ENCODE measurements around the gene HSF4.
A peak's percentile ranks its signal among the peaks of the same experiment; 100 is the strongest.

Gene HSF4

DNA sequence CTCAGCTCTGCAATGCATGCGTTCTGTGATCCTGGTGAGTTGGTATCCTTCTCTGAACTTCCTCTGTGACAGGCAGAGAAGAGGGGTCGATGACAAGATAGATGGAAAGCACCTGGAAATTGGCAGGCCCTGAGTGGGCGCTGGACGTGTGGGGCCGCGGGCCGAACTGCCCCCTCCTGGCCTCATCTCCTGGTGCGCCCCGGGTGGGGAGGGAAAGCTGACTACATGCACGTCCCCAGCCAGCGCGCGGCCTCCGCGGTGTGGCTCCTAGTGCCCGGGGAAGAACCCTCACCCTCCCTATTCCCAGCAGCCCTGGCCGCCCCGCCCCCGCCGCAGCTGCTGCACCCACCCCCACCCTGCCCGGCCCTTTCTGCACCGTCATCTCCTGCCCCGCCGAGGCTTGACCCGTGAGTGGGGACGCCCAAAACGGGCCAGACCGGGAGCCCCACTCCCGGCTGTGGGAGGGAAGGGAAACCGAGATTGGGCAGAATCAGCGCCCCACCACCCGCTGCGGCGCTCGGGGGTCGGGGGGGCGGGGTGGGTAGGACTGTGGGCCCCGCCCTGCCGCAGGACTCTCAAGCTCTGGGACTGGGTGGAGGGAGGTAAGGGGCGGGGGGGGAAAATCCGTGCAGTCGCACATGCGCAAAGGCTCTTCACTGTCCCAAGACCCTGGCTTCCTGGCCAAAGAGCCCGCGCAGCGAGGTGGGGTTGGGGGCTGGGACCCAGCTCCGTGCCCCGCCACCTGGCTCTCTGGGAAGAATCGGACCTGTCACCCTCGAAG, 5.8 kb downstream of the HSF4 start, which contains the start of gene NOL3:
TSS of gene NOL3 (plus strand) at position 371 of the 781 bp plus-strand sequence.
- no peaks in the 10 kb centered on the region for H3K9me3 ChIP-seq (ENCODE audit: control insufficient read depth, insufficient read depth, low read depth, low read length)
- peaks cover 19% of the 10 kb centered on the region for H3K4me1 ChIP-seq (ENCODE audit: control insufficient read depth, insufficient read depth, low read length)

DNA sequence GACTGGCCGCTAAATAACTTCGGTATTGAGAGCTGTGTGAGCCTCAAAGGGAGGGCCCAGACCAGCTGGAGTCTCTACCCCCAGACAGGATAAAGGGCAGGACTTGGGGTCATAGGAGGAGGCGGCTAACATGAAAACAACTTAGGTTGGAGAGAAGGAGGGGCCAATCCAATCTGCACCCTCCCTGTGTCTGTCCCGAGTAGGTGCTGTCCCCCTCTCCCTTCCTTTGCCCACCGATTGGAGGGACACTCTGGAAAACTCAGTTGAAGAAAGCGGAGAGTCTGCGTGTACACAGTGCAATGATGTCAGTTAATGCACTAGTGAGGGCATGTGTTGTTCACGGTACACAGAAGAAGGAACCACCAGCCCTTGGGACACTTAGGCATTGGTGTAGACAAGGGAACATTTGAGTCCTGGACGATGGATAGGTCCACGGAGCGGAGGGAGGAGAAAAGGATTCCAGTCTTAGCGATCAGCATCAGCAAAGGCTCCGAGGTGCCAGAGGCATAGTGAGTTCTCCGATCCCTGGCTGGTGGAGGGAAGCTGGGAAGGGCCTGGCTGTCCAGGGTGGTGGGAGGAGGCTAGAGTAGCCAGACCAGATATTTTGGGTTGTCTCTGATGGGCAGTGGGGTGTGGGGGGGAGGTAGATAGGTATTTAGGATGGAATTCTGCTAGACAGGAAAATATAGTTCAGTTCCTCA, 6.6 kb downstream of the HSF4 start:
- H3K4me1 ChIP-seq (ENCODE audit: control insufficient read depth, insufficient read depth, low read length): peaks cover 17% of the 10 kb centered on the region
- peak overlapping the region; percentile 65 for H3K9ac ChIP-seq (ENCODE audit: low read length)
- peaks cover 87% of the 10 kb centered on the region for H3K27me3 ChIP-seq (ENCODE audit: control insufficient read depth, insufficient read depth, low read length)
- no peaks in the 10 kb centered on the region for H3K9me3 ChIP-seq (ENCODE audit: control insufficient read depth, insufficient read depth, low read depth, low read length)
- peak overlapping the region; percentile 79 for H3K4me3 ChIP-seq (ENCODE audit: low read depth, low read length)
- H3K36me3 ChIP-seq (ENCODE audit: control insufficient read depth, insufficient read depth, low read length): no peaks in the 10 kb centered on the region
- no peak overlapping the region; the same call in 1 of the 2 replicates for H3K27ac ChIP-seq (ENCODE audit: low read depth, low read length)

More for the DNA sequence above, 5.8 kb downstream of the HSF4 start, which contains the start of gene NOL3:
- Histone ChIP-seq H3K27me3 (ENCODE audit: control insufficient read depth, insufficient read depth, low read length) (peaks cover 87% of the 10 kb centered on the region), H3K36me3 (ENCODE audit: control insufficient read depth, insufficient read depth, low read length) (no peaks in the 10 kb centered on the region), H3K9ac (ENCODE audit: low read length) (peak within 1 kb of the TSS; percentile 65), H3K4me3 (ENCODE audit: low read depth, low read length) (peak within 1 kb of the TSS; percentile 79), H3K27ac (ENCODE audit: low read depth, low read length) (no peak within 1 kb of the TSS; the same call in 1 of the 2 replicates)

DNA sequence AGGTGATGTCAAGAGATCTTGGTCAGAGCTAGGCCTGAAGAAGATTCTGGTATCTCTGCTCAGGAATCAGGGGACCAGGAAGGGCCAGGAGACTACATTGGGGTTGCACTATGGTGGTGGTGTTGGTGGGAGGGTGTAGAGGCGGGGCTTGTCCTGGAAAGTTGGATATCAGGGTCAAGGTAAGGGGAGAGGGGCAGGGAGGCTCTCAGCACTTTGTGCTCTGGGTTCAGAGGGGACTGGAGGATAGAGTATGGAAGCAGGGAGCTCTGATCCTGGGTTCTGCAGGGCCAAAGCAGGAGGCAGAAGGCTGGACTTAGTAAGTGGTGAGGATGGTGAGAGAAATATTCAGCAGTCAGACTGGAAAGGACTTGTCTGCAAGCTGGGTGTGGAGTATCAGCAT, 8.8 kb downstream of the HSF4 start:
- peaks cover 20% of the 10 kb centered on the region for H3K4me1 ChIP-seq (ENCODE audit: control insufficient read depth, insufficient read depth, low read length)
- no peaks in the 10 kb centered on the region for H3K36me3 ChIP-seq (ENCODE audit: control insufficient read depth, insufficient read depth, low read length)
- no peak overlapping the region for H3K27ac ChIP-seq (ENCODE audit: low read depth, low read length)
- peak overlapping the region; percentile 66 for H3K4me3 ChIP-seq (ENCODE audit: low read depth, low read length)
- H3K27me3 ChIP-seq (ENCODE audit: control insufficient read depth, insufficient read depth, low read length): peaks cover 86% of the 10 kb centered on the region
- peak overlapping the region; percentile 14 for H3K9ac ChIP-seq (ENCODE audit: low read length)
- no peaks in the 10 kb centered on the region for H3K9me3 ChIP-seq (ENCODE audit: control insufficient read depth, insufficient read depth, low read depth, low read length)

DNA sequence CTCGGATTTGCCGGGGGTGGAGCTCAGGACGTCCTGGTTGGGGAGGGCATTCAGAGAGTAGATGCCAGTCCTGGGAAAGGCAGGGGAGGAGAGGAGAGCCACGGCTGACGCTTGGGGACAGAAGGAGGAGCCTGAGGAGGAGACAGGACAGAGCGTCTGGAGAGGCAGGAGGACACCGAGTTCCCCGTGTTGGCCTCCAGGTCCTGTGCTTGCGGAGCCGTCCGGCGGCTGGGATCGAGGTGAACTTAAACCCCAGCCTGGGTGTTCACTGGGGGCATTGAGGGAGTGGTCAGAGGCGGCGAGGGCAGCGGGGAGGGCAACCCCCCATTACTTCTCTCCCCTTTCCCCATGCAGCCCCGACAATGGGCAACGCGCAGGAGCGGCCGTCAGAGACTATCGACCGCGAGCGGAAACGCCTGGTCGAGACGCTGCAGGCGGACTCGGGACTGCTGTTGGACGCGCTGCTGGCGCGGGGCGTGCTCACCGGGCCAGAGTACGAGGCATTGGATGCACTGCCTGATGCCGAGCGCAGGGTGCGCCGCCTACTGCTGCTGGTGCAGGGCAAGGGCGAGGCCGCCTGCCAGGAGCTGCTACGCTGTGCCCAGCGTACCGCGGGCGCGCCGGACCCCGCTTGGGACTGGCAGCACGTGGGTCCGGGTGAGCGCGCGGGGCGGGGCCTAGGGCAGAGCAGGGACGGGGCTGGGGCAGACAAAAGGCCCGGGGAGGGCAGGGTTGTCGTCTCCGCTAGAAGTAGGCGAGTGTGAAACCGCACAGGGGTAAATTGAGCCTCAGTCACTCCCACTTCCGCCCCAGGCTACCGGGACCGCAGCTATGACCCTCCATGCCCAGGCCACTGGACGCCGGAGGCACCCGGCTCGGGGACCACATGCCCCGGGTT, 9.5 kb downstream of the HSF4 start:
- H3K27ac ChIP-seq (ENCODE audit: low read depth, low read length): no peak overlapping the region
- H3K27me3 ChIP-seq (ENCODE audit: control insufficient read depth, insufficient read depth, low read length): peaks cover 86% of the 10 kb centered on the region
- H3K4me1 ChIP-seq (ENCODE audit: control insufficient read depth, insufficient read depth, low read length): peaks cover 25% of the 10 kb centered on the region
- no peaks in the 10 kb centered on the region for H3K9me3 ChIP-seq (ENCODE audit: control insufficient read depth, insufficient read depth, low read depth, low read length)
- no peaks in the 10 kb centered on the region for H3K36me3 ChIP-seq (ENCODE audit: control insufficient read depth, insufficient read depth, low read length)
- peak overlapping the region; percentile 14 for H3K9ac ChIP-seq (ENCODE audit: low read length)
- peak overlapping the region; percentile 66 for H3K4me3 ChIP-seq (ENCODE audit: low read depth, low read length)

DNA sequence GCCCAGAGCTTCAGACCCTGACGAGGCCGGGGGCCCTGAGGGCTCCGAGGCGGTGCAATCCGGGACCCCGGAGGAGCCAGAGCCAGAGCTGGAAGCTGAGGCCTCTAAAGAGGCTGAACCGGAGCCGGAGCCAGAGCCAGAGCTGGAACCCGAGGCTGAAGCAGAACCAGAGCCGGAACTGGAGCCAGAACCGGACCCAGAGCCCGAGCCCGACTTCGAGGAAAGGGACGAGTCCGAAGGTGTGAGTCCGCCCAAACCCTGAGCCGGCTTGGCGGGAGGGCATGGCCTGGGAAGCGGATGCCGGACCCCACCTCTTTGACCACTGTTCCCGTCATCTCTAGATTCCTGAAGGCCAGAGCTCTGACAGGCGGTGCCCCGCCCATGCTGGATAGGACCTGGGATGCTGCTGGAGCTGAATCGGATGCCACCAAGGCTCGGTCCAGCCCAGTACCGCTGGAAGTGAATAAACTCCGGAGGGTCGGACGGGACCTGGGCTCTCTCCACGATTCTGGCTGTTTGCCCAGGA, 10.2 kb downstream of the HSF4 start:
- Histone ChIP-seq H3K27me3 (ENCODE audit: control insufficient read depth, insufficient read depth, low read length) (peaks cover 83% of the 10 kb centered on the region), H3K4me1 (ENCODE audit: control insufficient read depth, insufficient read depth, low read length) (peaks cover 25% of the 10 kb centered on the region), H3K36me3 (ENCODE audit: control insufficient read depth, insufficient read depth, low read length) (no peaks in the 10 kb centered on the region), H3K9ac (ENCODE audit: low read length) (no peak overlapping the region), H3K27ac (ENCODE audit: low read depth, low read length) (no peak overlapping the region), H3K9me3 (ENCODE audit: control insufficient read depth, insufficient read depth, low read depth, low read length) (no peaks in the 10 kb centered on the region), H3K4me3 (ENCODE audit: low read depth, low read length) (peak overlapping the region; percentile 66)

DNA sequence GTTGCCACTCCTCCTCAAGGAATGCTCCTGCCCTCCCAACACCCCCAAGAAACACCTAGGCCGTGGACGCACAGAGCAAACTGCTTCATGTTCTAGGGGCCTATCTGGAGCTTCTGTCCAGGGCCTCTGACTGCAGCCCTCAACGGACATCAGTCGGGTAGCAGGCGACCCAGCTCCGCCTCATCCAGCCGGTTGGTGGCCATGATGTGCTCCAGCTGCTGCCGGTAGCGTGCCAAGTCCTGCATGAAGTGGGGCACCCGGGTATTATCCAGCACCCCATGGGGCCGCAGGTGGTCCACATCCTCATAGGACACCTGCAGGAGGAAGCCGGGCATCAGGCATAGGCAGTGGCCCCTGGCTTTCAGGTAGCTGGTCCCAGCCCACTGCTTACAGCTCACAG, 12.1 kb downstream of the HSF4 start:
- Histone ChIP-seq H3K9me3 (ENCODE audit: control insufficient read depth, insufficient read depth, low read depth, low read length) (no peaks in the 10 kb centered on the region), H3K4me1 (ENCODE audit: control insufficient read depth, insufficient read depth, low read length) (peaks cover 19% of the 10 kb centered on the region), H3K36me3 (ENCODE audit: control insufficient read depth, insufficient read depth, low read length) (no peaks in the 10 kb centered on the region), H3K27ac (ENCODE audit: low read depth, low read length) (no peak overlapping the region), H3K4me3 (ENCODE audit: low read depth, low read length) (no peak overlapping the region), H3K9ac (ENCODE audit: low read length) (no peak overlapping the region), H3K27me3 (ENCODE audit: control insufficient read depth, insufficient read depth, low read length) (peaks cover 73% of the 10 kb centered on the region)

DNA sequence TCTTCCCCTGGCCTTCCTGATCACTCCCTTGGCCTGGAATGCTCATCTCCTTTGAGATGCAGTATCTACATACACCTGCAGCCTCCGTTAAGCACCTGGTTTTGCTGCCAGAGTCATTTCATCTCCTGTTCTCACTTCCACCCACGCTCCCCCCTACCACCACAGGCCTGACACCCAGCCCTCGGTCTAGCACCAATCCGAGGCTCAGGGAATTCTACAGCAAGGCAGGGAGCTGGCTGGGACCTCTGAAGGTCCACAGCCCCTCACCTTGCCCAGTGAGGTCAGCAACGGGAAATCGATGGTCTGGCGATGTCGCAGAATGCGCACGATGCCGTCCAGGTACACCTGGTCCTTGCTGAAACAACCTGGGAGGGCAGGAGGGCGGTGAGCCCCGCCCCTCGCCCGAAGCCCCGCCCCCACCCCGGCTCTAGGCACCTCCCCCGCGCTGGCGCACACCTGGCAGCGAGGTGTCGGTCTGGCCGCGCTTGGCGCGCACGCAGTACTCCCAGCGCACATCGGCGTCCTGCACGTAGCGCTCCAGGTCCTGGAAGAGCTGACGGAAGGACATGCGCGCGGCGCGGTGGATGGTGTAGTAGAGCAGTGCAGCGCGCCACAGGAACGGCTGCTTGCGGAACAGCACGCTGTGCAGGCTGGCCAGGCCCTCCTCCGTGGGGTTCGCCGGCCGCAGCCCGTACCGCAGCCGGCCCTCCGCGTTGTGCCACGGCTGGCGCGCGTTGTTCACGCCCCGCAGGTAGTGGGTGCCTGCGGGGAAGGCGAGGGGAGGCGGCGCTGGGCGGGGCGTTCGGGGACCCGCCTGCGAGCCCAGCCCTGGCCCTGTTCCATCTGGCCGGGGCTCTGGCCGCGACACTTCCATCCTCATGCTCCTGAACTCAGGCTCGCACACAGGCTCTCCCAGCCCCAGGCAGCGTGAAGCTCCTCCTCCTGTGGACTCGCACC, 13.5 kb downstream of the HSF4 start:
- H3K4me3 ChIP-seq (ENCODE audit: low read depth, low read length): peak overlapping the region; percentile 78
- H3K36me3 ChIP-seq (ENCODE audit: control insufficient read depth, insufficient read depth, low read length): no peaks in the 10 kb centered on the region
- H3K4me1 ChIP-seq (ENCODE audit: control insufficient read depth, insufficient read depth, low read length): peaks cover 24% of the 10 kb centered on the region
- peaks cover 62% of the 10 kb centered on the region for H3K27me3 ChIP-seq (ENCODE audit: control insufficient read depth, insufficient read depth, low read length)
- no peaks in the 10 kb centered on the region for H3K9me3 ChIP-seq (ENCODE audit: control insufficient read depth, insufficient read depth, low read depth, low read length)
- no peak overlapping the region for H3K27ac ChIP-seq (ENCODE audit: low read depth, low read length)
- H3K9ac ChIP-seq (ENCODE audit: low read length): peak overlapping the region; percentile 38

DNA sequence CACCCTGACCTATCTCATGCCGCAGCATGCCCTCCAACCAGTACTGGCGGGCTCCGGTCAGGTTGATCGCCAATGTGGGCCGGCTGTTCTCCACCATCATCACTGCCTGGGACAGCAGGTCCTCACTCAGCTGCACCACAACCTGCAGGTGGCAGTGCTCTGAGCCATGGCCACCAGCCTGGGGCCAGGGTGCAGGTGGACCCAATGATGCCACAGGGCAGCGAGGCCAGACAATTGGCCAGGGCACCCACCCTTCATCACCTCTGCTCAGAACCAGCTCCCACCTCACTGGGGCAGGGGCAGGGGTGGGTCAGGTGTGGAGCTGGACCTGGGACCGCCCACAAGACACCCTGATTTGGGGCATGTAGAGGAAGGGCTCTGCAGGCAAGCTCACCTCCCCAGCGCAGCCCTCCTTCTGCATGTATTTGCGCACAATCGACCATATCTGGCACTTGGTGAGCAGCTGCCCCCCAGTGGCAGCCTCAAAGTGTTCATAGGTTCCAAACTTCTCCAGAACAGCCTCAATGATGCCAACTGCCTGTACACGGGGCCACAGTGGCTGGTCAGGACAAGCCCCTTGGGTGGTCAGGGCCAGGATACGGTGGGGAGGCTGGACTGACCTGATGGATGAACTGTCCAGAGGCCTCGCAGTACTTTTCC, 15.0 kb downstream of the HSF4 start:
- H3K27ac ChIP-seq (ENCODE audit: low read depth, low read length): no peak overlapping the region
- H3K4me3 ChIP-seq (ENCODE audit: low read depth, low read length): no peak overlapping the region
- no peak overlapping the region for H3K9ac ChIP-seq (ENCODE audit: low read length)
- no peaks in the 10 kb centered on the region for H3K9me3 ChIP-seq (ENCODE audit: control insufficient read depth, insufficient read depth, low read depth, low read length)
- no peaks in the 10 kb centered on the region for H3K36me3 ChIP-seq (ENCODE audit: control insufficient read depth, insufficient read depth, low read length)
- peaks cover 53% of the 10 kb centered on the region for H3K27me3 ChIP-seq (ENCODE audit: control insufficient read depth, insufficient read depth, low read length)
- peaks cover 18% of the 10 kb centered on the region for H3K4me1 ChIP-seq (ENCODE audit: control insufficient read depth, insufficient read depth, low read length)

DNA sequence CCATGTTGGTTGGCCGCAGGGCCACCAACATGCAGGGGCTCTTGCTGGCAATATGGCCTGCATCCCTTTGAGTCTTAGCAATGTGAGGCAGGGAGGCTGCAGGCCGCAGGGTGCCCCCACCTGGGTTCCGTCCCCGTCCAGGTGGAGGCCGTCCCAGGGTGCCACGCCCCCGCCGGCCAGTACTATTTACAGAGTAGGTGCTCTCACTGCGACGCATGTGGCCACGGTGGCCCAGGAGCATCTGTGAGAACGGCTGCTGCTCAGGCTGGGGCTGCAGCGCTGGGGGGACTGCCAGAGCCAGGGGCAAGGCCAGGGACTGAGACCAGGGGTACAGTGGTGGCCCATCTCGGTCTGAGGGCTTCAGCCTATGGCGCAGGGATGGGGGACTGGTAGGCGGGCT, 15.6 kb downstream of the HSF4 start:
- H3K36me3 ChIP-seq (ENCODE audit: control insufficient read depth, insufficient read depth, low read length): no peaks in the 10 kb centered on the region
- H3K4me3 ChIP-seq (ENCODE audit: low read depth, low read length): no peak overlapping the region
- H3K4me1 ChIP-seq (ENCODE audit: control insufficient read depth, insufficient read depth, low read length): peaks cover 23% of the 10 kb centered on the region
- H3K27ac ChIP-seq (ENCODE audit: low read depth, low read length): no peak overlapping the region
- no peaks in the 10 kb centered on the region for H3K9me3 ChIP-seq (ENCODE audit: control insufficient read depth, insufficient read depth, low read depth, low read length)
- peaks cover 53% of the 10 kb centered on the region for H3K27me3 ChIP-seq (ENCODE audit: control insufficient read depth, insufficient read depth, low read length)
- no peak overlapping the region for H3K9ac ChIP-seq (ENCODE audit: low read length)

Data from HUES6 (cell line).